Measurements from ENCODE around the gene GABRA5.

The GABRA5 gene

DNA sequence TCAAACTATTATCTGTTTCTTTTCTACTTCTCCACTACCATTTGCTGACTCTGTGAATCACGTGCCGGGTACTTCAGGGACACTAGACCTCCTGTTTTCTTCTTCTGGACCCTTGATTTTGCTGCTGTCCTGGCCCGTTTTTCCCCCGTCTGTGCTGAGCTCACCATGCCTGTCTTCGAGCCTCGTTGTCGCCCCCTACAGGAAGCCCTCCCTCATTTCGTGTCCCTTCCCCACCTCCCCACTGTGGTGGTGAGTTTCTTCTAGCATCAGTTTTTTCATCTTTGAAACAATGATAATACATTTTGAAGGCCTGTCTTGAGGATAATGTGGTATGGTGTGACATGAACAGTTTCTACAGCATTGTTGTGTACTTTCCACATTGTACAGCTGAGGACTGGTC is 117.0 kb downstream of the GABRA5 start:
- H3K9ac ChIP-seq (ENCODE audit: low read length in 2 of 2), result no peak overlapping the region
- no peaks in the 10 kb centered on the region for H3K4me1 ChIP-seq (ENCODE audit: control insufficient read depth, insufficient read depth, low read length)
- no peak overlapping the region for H3K27ac ChIP-seq (ENCODE audit: low read length)

DNA sequence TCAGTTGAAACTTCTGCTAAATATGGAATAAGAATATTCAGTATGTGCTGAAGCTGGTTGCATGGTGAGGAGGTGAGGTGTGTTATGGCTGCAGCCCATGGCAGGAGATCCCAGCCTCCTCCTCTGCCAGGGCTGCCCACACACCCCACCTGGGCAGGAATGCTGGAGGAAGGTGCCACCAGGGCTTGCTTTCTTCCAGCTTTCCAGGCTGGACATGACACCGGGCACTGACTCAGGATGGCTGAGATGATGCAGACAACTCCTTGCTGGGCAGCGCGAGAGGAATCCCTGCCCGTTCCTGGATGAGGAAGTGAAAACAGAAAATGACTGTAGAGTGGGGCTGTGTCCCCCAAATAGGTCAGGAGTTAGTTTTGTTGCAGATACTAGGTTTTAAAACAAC is 118.2 kb downstream of the GABRA5 start:
- Histone ChIP-seq H3K27me3 (ENCODE audit: control insufficient read depth in 1 of 2, insufficient read depth in 2 of 2, low read length in 2 of 2) (no peaks in the 10 kb centered on the region), H3K4me3 (ENCODE audit: low read length in 2 of 2) (no peak overlapping the region), H3K36me3 (ENCODE audit: control insufficient read depth in 2 of 2, insufficient read depth in 2 of 2, low read length in 2 of 2) (no peaks in the 10 kb centered on the region), H3K9ac (ENCODE audit: low read length in 2 of 2) (no peak overlapping the region), H3K27ac (ENCODE audit: low read length) (no peak overlapping the region), H3K4me1 (ENCODE audit: control insufficient read depth, insufficient read depth, low read length) (no peaks in the 10 kb centered on the region), H3K9me3 (ENCODE audit: control insufficient read depth in 2 of 2, low read length in 2 of 2) (peaks cover 0 to 2% of the 10 kb centered on the region in 2 donors)

More for the DNA sequence above, 117.0 kb downstream of the GABRA5 start:
- no peaks in the 10 kb centered on the region for H3K27me3 ChIP-seq (ENCODE audit: control insufficient read depth in 1 of 2, insufficient read depth in 2 of 2, low read length in 2 of 2)
- peaks cover 0 to 2% of the 10 kb centered on the region in 2 donors for H3K9me3 ChIP-seq (ENCODE audit: control insufficient read depth in 2 of 2, low read length in 2 of 2)
- no peak overlapping the region for H3K4me3 ChIP-seq (ENCODE audit: low read length in 2 of 2)
- H3K36me3 ChIP-seq (ENCODE audit: control insufficient read depth in 2 of 2, insufficient read depth in 2 of 2, low read length in 2 of 2), result no peaks in the 10 kb centered on the region

DNA sequence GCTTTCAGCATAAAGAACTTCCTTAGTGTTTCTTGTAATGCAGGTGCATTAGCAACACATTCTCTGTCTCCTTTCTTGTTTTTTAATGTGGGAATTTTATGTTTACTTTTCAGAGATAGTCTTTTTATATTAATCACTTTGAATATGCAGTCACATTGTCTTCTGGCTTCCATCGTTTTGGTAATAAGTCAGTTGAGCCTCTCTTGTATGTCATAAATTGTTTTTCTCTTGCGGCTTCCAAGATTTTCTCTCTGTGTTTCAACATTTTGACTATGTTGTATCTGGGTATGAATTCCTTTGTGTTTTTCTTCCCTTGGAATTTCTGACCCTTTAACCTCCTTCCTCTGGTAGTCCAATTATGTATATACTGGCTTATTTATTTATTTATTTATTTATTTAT is 129.4 kb downstream of the GABRA5 start:
- H3K4me1 ChIP-seq (ENCODE audit: control insufficient read depth, insufficient read depth, low read length), result no peaks in the 10 kb centered on the region
- H3K36me3 ChIP-seq (ENCODE audit: control insufficient read depth in 2 of 2, insufficient read depth in 2 of 2, low read length in 2 of 2), result no peaks in the 10 kb centered on the region
- no peaks in the 10 kb centered on the region for H3K27me3 ChIP-seq (ENCODE audit: control insufficient read depth in 1 of 2, insufficient read depth in 2 of 2, low read length in 2 of 2)
- H3K9me3 ChIP-seq (ENCODE audit: control insufficient read depth in 2 of 2, low read length in 2 of 2), result peaks cover 0 to 2% of the 10 kb centered on the region in 2 donors
- no peak overlapping the region for H3K27ac ChIP-seq (ENCODE audit: low read length)
- H3K9ac ChIP-seq (ENCODE audit: low read length in 2 of 2), result no peak overlapping the region
- H3K4me3 ChIP-seq (ENCODE audit: low read length in 2 of 2), result no peak overlapping the region
